Measurements from ENCODE around the gene ZNF521.

Gene ZNF521

DNA sequence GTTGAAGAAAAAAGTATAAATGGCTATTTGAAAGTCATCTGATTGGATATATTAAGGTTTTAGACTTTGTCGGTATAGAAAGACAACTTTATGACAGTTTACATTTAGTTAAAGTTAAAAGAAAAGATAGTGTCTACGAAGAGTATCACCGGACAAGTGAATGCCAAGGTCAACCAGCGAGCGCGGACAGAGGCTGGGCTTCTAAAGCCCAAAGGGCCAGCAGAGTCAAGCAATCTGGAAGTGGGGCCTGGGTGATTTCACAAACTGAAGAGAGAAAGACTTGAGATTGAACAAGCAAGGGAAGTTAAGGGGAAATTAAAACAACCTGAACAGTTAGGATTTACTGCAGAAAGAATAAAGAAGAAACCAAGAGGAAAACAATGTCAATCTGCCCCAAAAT, 16.3 kb downstream of the ZNF521 start:
- no peak for DNase-seq (ENCODE audit: low spot score)

DNA sequence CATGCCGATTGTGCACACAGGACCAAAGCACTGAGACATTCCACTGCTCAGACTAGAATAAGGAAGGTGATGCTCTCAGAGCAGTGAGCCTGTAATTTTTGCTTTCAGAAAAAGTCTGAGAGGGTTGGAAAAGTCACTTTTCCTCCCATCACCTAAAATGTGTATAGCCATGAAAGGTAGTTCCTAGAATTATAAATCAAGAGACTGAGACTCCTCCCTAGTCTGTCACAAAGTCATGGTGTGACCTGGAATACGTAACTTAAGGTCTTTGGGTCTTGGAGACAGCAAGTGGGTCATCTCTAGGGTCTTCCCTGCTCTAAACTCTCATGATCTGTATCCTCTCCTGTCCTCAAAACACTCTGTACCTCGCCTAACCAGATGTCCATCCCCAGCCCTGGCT, 16.9 kb downstream of the ZNF521 start:
- DNase-seq (ENCODE audit: low spot score): no peak

DNA sequence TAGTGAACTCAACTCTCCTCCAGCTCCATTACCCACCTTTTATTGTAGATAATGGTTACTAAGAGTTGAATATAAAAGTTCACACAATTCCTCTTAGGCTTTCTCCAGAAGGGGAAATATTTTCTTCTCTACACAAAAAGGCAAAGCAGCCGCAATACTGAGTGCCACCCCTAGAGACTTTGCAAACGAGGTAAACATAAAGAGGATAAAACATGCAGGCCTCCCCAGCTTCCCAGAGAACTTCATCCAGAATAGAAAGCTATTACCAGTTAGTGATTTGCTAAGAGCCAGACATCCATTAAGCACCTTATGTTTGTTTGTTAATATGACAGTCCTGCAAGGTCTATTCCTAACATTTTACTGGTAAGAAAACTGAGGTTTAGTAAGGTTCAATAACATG, 17.4 kb downstream of the ZNF521 start:
- DNase-seq (ENCODE audit: low spot score): no peak

DNA sequence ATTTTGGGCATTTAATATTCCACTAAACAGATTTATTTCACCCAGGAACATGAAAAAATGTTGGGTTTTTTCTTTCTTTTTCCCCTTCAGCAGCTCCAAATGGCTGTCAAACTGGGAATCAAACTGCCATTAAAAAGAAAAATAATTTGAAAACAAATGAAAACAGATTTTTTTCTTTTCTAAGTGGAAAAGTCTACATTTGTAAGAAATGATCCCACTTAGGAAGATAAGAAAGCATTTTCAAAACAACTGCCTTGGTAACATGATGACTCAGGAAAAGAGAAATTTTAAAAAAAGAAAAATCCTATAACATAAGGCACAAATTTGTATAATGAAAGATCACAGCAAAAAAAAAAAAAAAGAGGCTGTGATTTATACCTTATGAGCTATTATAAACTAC, 20.0 kb downstream of the ZNF521 start:
- DNase-seq (ENCODE audit: low spot score): no peak

DNA sequence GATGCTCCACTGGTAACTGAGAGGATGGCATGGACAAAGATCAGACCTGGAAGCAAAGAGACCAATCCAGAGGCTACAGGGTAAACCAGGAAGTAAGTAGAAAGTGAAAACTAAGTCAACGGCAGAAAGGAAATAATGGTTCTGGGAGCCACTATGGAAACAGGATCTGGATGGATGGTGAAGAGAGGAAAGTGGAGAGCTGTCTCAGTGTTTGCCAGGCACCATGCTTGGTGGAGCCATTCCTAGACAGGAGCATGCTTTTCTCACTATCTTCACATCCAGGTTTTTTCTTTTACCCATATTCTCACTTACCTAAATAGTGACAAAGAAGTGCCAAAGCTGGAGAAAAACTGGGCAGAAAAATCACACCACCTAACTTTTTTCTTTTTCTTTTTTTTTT, 22.2 kb downstream of the ZNF521 start:
- DNase-seq (ENCODE audit: low spot score): no peak

DNA sequence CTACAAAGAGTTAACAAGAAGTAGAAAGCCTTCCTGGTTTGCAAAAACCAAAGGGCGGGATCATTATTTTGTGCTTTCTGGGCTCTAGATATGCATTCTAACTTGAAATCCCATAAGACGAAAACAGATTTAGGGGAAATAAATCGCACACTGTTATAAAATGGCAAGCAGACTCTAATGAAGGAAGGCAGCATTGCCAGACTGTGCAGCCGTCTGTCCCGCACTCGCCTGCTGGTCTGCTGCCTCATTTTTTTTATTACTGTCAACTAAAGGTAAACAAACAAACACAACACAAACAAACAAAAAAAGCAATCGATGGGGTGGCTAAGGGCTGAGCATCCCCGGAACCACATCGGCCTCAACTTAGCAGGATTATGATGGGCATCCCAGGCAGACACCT, 24.4 kb downstream of the ZNF521 start:
- DNase-seq (ENCODE audit: low spot score): no peak

DNA sequence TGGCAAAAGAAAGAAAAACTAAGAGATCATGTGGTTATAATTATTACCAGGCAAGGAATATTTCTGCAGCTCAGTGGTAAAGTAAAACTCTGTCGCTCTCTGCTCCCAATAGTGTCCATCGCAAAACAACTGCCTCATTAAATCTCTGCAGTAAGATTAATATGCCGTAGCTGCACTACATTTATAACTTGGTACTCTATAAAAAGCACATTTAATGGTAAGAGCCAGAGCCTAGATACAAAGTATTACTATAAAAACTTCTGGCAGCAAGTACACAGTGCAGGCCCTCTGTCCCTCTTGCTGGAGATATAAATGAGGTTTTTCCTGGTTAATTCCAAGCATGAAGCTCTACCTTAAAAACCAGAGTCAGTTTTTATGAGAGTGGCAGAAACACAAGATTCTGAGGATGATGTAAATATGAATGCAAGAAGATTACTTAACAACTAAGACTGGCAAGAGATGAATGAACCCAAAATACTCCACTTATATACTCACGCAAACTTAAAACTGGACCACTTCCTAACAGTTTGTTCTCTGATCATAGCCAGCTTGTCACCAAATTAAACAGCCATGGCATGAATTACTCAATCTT, 25.5 kb downstream of the ZNF521 start:
- DNase-seq (ENCODE audit: low spot score): no peak

DNA sequence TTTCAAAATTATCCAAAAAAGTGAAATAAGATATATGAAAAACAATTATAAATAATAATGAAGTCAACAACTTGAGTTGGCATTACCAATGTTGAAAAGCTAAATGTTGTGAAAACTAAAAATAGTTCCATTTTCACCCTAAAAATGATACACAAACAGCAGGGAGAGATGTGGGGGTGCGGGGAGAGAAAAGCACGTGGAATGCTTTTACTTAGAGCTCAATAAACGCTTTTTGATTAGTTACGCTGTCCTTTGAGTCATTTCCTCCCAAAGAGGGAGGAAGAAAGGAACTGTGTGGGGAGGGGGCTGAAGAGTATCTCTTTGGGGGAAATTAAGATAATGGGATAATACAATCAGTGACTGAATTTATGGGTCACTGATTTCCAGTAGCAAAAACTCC, 29.2 kb downstream of the ZNF521 start:
- no peak for DNase-seq (ENCODE audit: low spot score)

DNA sequence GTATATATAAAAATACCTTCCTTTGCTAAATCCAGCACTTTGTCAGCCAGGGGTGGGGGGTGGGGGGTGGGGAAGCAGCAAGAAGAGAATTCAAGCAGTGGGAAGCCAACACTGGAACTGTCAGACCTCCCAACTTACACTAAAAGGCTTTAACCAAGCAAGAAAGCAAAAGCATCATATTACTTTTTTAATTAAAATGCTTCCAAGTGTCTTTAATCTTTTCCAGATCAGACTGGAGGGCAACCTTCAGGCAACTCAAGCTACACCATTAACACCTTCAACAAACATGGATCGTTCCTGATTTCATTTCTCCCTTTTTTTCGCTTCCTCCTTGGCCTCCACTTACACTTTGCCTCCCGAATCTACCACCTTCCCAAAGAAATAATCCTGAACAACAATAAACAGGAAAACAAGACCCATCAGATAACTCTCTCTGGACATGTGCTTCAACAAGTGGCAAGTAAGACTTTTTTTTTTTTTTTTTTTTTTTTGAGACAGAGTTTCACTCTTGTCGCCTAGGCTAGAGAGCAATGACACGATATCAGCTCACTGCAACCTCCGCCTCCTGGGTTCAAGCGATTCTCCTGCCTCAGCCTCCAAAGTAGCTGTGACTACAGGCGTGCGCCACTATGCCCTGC, 35.5 kb downstream of the ZNF521 start:
- DNase-seq (ENCODE audit: low spot score): no peak

DNA sequence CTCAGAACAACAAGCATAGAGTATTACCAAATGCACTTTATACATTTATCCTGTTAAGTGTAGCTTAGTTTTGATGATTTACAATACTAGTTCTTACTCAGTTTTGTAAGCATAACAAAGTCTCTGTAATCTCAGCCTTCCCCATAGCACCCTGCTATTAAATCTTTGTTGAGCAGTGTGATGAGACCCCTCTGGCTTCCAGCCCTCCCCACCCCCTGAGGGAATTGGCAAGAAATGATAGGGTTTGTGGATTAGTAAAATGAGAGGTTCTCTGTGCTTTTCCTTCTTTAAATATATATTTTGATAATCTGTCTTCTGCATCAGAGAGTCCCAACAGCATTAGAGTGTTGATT, 37.2 kb downstream of the ZNF521 start:
- DNase-seq (ENCODE audit: low spot score): no peak

DNA sequence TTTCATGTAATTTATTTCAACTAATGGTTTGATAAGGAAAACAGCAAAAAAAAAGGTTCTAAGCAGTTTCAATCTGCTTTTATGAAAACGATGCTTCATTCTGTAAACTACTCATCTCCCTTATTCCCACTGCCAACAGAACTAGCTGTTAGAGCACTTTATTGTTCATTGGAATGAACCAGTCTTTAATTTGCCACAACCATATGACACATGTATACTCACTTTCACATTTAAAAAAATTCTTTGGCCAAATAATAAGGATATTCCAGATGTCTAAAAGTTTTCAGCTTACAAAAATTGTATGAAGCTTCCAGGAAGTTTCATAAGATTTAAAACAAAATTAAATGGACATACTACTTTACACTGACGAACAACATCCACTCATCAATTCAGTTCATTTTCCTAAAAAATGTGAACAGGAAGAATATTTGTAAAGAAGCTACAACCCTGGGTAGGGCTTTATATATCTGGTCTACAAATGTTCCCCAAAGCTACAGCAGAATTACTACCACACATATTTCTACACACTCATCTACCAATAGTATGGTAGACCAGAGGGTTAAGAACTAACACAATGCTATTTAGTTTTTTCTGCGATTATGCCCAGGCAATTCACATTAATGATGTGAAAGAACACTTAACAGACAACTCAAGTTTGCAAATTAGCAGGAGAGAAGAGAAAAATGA, 37.7 kb downstream of the ZNF521 start:
- no peak for DNase-seq (ENCODE audit: low spot score)

DNA sequence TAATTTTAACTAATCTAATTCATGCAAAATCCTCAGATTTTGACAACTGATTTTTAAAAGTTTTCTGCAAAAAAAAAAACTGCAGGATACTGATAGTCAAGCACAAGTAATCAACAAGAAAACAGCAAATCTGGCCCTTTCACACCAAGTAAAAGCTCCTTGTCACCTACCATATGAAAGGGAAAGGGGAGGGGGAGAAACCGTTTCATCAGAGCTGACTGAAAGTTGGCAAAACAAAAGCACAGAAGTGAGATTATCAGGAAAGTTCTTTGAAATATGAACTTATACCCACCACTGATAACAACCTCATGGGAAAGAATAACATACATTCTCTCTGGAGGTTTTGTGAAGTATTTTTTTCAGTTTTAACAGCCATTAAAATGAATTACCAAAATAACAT, 38.7 kb downstream of the ZNF521 start:
- DNase-seq (ENCODE audit: low spot score): no peak

DNA sequence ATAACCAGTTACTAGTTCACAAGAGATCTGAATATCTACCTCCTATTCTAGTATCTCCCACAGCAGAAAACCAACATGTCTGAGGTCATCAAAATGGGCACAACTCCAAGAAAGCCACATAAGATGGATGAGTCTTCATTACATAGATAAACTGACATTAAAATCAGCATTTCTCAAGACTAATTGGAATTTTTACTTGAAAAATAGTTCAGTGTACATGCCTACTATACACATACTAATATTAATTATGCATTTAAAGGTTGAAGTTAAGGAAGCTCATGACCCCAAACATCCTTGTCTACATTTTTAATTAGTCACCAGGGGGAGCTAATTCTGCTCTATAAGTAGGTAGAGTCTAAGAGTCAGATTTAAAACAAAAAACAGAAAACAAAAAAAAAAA, 41.9 kb downstream of the ZNF521 start:
- peak; percentile 41 for DNase-seq (ENCODE audit: low spot score)

DNA sequence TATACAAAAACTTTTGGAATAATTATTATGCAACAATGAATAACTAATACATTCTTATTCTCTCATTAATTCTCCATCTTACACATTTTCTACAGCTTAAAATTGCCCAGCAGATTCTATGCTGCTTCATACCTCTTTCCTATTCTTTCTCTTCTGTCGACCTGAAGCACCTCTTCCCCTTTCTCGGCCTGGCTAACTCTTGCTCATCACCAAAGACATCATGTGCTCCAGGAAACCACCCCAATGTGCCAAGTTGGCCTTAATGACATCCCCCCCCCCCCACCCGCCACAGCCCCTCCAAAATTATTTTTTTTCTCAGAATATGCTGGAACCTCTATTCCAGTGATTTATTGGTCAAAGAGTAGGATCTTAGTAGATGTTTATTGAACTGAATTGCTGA, 43.6 kb downstream of the ZNF521 start:
- no peak for DNase-seq (ENCODE audit: low spot score)

DNA sequence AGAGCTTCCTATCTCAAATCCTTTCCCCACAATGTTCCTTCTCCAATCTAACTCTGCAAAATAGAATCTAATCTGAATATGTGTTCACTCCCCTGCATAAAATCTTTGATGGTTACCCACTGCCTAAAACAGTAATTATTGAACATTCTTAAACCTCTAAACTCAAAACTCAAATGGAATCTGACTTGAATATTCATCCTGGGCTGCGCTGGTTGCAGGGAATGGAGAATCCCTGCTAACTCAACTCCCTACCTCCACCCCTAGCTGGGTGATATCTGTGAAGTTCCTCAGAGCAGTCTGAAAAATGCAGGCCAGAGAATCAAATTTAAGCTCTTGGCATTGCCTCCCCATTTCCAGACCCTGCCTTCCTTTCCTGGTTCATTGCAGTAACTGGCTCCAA, 44.8 kb downstream of the ZNF521 start:
- no peak for DNase-seq (ENCODE audit: low spot score)

DNA sequence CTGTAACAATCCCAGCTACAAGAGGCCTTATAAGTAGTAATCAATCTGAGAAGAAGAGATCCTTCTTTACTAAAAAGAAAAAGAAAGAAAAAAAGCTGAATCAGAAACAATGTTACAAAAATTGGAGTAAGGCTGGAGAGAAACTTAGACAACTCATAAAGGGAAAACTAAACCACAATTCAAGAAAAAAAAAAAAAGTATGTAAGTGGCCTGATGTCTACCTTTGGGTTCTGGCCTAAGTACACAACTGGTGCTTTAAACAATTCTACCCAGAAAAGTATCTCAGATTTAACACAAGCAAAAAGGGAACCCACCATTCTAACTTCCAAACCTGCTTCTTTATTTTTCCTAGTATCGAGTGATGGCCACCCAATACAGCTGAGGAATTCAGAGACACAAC, 45.3 kb downstream of the ZNF521 start:
- DNase-seq (ENCODE audit: low spot score): no peak

DNA sequence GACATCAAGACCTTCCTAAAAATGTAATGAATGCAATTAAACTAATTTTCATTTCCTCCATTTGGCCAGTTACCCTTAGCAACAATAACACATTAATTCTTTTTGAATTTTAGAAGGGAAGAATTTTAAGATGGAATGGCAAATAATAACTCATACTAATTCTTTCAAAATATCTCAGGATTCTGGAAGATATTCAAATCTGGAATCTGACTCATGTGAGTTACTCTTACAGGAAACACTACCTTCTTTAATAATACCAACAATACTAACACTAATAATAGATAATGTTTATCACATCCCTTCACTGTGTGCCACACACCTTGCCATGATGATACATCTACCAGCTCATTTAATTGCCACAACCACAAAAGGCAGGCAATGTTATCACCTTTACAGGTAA, 46.4 kb downstream of the ZNF521 start:
- DNase-seq (ENCODE audit: low spot score): no peak

DNA sequence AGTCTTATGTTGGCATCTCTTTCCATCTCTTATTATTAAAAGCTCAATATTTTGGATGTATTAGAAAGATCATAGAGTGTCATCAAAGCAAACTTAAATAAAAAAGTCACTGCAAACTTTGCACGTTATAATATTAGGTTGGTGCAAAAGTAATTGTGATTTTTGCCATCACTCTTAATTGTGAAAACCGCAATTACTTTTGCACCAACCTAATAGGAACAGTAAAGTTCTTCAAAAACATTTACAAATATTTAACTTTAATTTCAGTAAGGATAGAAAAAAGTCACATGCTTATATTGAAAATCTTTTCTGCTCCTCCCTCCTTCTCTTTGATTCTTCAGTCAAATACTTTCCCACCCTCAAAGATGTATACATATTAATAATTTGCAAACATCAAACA, 51.5 kb downstream of the ZNF521 start:
- no peak for DNase-seq (ENCODE audit: low spot score)

DNA sequence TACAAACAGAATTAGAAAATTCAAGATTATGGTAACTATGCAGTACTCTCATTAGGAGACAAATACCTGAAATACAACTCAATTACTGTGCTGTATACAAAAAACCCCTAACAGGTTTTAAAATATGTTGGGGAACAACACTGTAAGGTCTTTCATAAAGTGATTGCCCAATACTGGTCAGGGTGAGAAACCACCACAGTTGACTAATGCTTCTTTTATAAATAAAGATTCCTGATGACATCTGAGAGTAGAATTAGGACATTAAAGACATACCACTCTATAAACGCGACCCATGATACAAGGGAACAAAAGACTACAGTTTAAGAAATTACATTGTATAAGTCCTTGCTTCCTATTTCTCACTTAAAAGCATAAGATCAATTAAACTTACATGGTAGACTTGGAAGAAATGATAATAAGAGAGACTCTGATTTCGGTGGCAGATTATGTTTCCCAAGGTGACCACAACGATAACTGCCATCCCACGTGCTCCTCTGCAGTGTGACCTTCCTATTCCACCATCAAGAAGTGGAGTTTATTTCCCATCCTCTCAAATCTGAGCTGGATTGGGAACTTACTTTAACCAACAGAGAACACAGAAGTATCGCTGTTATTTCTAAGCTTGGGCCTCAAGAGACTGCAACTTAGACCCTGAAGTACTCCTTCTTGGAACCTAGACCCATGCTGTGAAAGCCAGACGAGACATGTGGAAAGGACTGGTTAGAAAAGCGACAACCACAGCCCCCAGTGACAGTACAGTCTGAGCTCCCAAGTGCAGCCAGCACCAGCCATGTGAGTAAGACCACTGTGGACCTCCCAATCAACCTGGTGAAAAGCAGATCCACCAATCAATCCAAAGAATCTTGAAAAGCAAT, 52.3 kb downstream of the ZNF521 start:
- DNase-seq (ENCODE audit: low spot score): no peak

DNA sequence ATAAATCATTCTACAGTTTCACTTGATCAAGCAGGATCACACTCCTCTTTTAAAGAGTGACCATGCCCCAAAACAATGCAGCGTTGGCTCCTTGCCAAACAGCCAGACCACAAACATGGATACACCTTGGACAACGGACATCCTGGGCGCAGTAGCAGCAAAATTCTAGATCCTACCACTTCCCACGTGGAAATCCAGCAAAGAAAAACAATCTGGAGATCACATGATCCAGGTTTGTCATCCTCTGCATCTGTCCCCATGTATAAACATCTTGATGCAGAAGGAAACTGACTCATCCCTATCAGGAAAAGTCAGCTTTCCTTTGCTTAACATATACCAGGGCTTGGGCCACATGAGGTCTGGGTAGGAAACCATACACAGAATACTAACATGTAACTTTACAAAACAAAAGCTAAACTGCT, 53.1 kb downstream of the ZNF521 start:
- DNase-seq (ENCODE audit: low spot score): peak; percentile 51

DNA sequence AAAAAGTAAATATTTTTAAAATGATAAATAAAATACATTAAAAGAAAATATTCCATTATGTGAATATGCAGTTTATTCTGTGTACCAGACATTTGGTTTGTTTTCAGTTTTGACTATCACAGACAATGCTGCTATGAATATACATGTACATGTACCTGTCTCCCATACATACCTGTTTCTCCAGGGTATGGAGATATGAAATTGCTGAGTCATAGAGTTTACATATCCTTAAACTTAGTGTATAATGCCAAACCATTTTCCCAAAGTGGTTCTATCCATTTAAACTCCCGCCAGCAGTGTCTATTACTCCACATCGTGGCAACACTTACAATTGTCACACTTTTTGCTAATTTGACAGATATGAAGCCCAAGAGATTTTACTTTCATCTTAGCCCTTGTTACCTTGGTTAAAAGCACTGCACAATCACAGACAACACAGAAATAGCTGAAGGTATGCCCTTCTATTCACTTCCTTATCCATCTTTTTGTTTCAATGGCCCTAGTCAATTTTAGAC, 56.3 kb downstream of the ZNF521 start:
- DNase-seq (ENCODE audit: low spot score): no peak

DNA sequence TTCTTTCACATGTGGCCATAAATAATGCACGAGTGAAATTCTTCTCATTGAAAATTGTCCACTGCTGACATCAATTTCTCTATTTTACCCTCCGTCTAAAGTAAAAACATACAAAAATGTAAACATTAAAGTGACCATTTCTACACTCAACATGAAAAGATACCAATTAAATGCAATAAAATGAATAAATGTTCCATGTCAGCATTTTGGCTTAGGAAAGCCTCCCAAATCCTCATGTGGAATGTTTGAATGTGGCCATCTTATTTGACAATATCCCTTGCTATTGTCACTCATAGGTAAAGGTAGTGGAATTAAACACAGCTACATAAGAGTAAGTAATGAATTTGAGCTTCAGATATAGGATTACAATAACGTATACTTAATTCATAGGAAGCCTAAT, 60.8 kb downstream of the ZNF521 start:
- no peak for DNase-seq (ENCODE audit: low spot score)
